ENCODE data around the gene ADRA2A.
A peak's percentile ranks its signal among the peaks of the same experiment; 100 is the strongest.

ADRA2A gene

GRCh38 chr10:111078505-111079185 lies 1.8 kb downstream of the ADRA2A start:
- DNase-seq (ENCODE audit: low read depth) = no peak
- no peak for TF ChIP-seq CTCF (conservative IDR thresholded peaks at IDR 0.05; ENCODE audit: low read length)
- H3K4me3 ChIP-seq (ENCODE audit: low read length) = peak overlapping the region; percentile 66

GRCh38 chr10:111079241-111079760 lies 2.5 kb downstream of the ADRA2A start:
- no peak for DNase-seq (ENCODE audit: low read depth)
- no peak overlapping the region for H3K4me3 ChIP-seq (ENCODE audit: low read length)
- TF ChIP-seq CTCF (conservative IDR thresholded peaks at IDR 0.05; ENCODE audit: low read length) = no peak

- TF ChIP-seq CTCF (conservative IDR thresholded peaks at IDR 0.05; ENCODE audit: low read length) = no peak
- DNase-seq (ENCODE audit: low read depth) = no peak
- H3K4me3 ChIP-seq (ENCODE audit: low read length) = no peak overlapping the region
These were observed 3.0 kb downstream of the ADRA2A start for GRCh38 chr10:111079781-111080180.

GRCh38 chr10:111080224-111080623 lies 3.4 kb downstream of the ADRA2A start:
- DNase-seq (ENCODE audit: low read depth) = no peak
- TF ChIP-seq CTCF (conservative IDR thresholded peaks at IDR 0.05; ENCODE audit: low read length) = no peak
- H3K4me3 ChIP-seq (ENCODE audit: low read length) = no peak overlapping the region

- DNase-seq (ENCODE audit: low read depth) = no peak
- H3K4me3 ChIP-seq (ENCODE audit: low read length) = no peak overlapping the region
- no peak for TF ChIP-seq CTCF (conservative IDR thresholded peaks at IDR 0.05; ENCODE audit: low read length)
These were observed 4.8 kb downstream of the ADRA2A start for GRCh38 chr10:111081595-111081994.

GRCh38 chr10:111082102-111082975 lies 5.5 kb downstream of the ADRA2A start:
- no peak overlapping the region for H3K4me3 ChIP-seq (ENCODE audit: low read length)
- no peak for DNase-seq (ENCODE audit: low read depth)
- no peak for TF ChIP-seq CTCF (conservative IDR thresholded peaks at IDR 0.05; ENCODE audit: low read length)
